GM19463 (cell line): ENCODE data around the gene HASPIN.
"Not testable (repeated sequence)": the region's sequence is repeated elsewhere in the genome, so short reads cannot be mapped to it uniquely, and the experiment has no call there.

ENCODE experiments used
- ATAC-seq: cut with Tn5 transposase; IDR thresholded peaks from one replicate; pipeline ENCODE4 v1.9.1; 2021; ENCODE audit warnings: mild to moderate bottlenecking, moderate library complexity; ENCODE audit not compliant: unreplicated experiment

HASPIN gene

DNA sequence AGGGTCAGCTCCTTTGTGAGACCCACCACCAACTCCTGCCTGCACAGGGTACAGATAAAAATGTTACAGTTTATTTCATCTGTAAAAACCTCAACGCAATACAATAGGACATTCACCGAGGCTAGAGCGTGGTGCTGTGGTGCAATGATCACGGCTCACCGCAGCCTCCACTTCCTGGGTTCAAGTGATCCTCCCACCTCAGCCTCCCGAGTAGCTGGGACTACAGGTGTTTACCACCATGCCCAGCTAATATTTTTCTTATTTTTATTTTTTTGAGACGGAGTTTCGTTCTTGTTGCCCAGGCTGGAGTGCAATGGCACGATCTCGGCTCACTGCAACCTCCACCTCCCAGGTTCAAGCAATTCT is 11.2 kb downstream of the HASPIN start:
- not testable (repeated sequence) for ATAC-seq

DNA sequence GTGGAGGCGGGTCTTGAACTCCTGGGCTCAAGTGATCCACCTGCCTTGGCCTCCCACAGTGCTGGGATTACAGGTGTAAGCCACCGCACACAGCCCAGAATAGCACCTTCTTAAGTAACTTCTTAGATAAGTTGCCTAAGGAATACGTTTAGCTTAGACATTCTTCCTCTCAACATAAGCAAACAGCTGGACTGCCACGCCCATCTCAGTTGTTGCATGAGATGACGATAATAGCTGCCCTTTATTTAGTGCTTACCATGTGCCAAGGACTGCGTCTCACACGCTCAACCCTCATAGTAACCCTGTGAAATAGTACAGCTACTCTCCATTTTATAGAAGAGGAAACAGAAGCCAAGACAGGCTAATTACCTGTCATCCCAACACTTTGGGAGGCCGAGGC is 11.8 kb downstream of the HASPIN start:
- ATAC-seq, result no peak

- no peak for ATAC-seq
Measured at GRCh38 chr17:3738562-3739295, 15.0 kb downstream of the HASPIN start.

GRCh38 chr17:3739422-3740124 is 15.9 kb downstream of the HASPIN start:
- no peak for ATAC-seq

GRCh38 chr17:3740611-3741073 is 16.9 kb downstream of the HASPIN start:
- ATAC-seq, result no peak

DNA sequence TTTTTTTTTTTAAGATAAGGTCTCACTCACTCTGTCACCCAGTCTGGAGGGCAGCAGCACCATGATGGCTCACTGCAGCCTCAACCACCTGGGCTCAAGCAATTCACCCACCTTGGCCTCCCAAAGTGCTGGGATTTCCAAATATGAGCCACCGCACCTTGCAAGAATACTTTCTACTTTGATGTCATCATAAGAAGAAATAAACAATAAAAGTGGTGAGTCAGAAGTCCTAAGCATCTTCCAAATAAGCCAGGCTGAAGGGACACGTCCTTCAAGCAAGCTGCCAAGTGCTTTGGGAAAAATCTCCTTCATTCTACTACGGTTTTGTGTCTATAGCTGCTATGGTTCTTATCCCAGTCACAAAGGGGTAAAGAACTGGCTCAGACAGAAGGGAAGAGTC is 20.3 kb downstream of the HASPIN start:
- no peak for ATAC-seq

DNA sequence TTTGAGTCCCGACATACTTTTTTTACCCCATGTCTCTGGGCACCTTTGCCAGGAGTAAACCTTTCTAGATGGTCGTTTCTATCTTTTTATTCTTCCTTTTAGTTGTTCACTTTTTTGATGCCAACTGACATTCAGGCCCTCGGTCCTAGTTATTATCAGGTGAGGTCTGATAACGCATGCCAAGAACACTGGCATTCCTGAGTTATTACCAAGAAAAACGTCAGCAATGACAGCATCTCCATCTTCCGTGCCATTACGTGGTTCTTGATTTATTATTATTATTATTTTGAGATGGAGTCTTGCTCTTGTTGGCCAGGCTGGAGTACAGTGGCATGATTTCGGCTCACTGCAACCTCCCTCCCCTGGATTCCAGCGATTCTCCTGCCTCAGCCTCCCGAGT is 21.4 kb downstream of the HASPIN start:
- no peak for ATAC-seq

DNA sequence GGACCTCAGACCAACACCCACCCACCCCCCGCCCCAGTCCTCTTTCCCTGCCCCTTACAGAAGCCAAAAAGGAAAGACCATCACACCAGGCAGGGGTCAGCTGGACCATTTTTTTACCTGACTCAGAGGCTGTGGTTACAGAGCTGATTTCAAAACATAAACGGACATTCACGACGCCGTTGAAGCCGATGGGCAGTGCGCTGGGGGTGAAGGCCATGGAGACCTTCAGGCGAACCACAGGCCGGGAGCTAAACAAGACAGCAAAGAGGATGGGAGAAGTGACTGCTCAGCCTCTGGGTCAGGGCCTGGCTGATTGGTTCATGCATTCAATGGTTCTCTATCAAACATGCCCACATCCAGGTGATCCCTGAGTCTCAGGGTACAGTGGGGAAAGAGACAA is 24.1 kb downstream of the HASPIN start:
- ATAC-seq, result no peak

DNA sequence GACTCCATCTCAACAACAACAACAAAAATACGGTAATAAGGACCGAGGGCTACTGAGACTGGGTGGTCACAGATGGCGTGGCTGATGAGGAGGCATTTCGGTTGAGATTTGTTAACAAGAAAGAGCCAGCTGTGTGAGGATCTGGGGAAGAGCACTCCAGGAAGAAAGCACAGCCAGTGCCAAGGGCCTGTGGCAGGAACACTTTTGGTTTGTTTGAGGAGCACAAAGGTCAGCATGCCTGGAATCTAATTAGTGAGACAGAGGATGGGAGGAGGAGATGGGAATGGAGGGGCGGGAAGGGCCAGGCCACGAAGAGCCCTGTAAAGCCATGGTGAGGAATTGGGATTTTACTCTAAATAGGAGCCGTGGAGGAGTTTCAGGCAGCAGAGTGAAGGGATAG is 24.9 kb downstream of the HASPIN start:
- ATAC-seq, result no peak

GRCh38 chr17:3750296-3750695 is 26.6 kb downstream of the HASPIN start:
- no peak for ATAC-seq

- no peak for ATAC-seq
Measured at GRCh38 chr17:3750926-3751325, 27.2 kb downstream of the HASPIN start.

DNA sequence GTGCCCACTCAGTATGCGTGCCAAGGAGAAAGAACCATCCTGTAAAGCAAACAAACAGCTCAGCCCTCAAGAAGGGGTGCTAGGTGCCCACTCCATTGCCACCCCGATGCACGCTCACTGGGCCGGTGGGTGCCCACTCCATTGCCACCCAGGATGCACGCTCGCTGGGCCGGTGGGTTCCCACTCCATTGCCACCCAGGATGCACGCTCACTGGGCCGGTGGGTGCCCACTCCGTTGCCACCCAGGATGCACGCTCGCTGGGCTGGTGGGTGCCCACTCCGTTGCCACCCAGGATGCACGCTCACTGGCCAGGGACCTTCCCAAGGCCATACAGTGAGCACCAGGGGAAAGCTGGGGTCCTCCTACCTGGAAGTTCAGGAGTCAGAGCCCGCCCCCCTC is 28.1 kb downstream of the HASPIN start:
- no peak for ATAC-seq

DNA sequence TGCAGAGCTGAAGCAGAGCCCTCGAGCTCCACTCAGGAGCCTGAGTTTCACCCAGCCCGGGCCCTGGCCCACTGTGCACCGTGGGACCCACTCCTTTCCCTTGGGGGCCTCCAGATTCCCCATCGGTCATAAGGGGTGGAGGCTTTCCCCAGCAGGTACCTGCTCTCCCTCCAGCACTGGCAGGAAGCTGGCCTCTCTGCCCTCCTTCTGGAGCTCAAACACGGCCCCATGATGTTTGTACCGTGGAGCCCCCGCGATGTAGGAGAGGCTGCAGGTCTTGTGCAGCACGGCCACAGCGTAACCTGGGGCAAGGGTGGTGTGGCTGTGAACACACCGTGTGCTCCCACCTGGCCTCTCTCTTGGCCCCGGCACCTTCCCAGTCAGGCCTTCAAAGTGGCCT is 29.9 kb downstream of the HASPIN start:
- ATAC-seq, result no peak

GRCh38 chr17:3754066-3754457 is 30.4 kb downstream of the HASPIN start:
- ATAC-seq, result no peak

- ATAC-seq, result no peak
Measured at GRCh38 chr17:3754458-3755334, 31.0 kb downstream of the HASPIN start.

GRCh38 chr17:3755335-3756030 is 31.8 kb downstream of the HASPIN start:
- no peak for ATAC-seq

- ATAC-seq, result no peak
Measured at GRCh38 chr17:3759597-3760216, 36.0 kb downstream of the HASPIN start.

DNA sequence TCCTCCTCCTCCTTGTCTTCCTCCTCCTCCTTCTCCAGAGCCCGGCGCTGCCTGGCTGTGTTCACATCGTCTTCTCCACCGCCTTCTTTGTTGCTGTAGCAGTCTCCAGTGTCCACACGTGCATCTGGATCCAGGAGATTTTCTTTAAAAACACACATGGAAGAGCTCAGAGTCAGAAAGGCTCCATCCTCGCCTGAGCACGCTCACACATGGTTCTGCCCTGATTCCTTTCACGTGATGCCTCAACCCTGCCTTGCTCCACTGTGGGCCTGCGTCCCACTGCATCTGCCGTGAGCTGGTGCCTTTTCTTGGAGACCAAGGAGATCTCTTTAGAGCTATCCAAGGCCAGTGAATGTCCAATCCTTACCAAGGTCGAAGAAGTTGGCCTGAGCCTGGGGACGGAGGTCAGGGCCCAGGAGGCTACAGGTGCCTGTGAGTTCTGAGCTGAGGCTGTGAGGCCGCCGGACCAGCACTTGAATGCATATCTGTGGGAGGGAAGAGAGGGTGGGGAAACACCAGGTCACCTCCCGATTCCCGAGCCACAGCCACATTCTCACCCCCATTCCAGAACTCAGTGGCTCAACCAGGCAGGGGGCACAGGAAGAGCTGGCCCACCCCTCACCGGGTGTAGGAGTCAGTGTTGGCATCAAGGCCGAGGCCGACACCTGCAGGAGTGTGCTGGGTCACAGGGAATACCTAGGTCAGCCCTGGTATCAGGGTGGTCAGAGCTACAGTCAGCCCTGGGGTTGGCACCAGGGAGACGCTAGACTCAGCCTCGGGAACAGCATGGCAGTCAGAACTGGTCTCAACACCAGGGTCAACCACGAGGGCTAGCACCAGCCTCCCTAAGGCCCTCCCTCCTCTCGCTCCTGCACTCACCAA is 37.6 kb downstream of the HASPIN start:
- ATAC-seq, result no peak

DNA sequence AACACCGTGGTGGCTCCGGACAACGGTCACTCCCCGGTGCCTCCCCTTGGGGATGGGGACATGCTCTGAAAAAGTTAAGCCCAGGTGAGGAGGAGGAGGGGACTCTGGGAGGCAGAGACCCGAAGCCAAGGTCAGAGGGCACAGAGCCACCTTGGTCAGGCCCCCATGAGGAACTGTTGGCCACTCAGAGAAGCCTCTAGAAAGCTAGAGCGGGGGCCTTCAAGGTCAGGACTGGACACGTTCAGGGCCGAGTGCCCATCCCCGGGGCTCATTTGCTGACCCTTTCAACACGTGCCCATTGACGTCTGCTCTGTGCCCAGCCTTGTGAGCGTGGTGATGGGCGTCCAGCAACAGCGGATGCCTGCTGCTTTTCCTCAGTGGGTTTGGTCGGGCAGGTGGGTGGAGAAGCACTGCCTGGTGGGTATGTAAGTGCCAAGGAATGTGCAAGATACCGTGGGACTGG is 38.2 kb downstream of the HASPIN start:
- ATAC-seq, result no peak
